HG02840 (cell line): ENCODE measurements around the gene TEX264.

Experiments
- ATAC-seq: cut with Tn5 transposase; IDR thresholded peaks from one replicate; pipeline ENCODE4 v1.9.1; 2021; ENCODE audit warnings: mild to moderate bottlenecking, moderate library complexity, moderate number of reproducible peaks; ENCODE audit not compliant: unreplicated experiment, low FRiP score

The TEX264 gene

GRCh38 chr3:51712511-51712931 lies 41.5 kb downstream of the TEX264 start:
- no peak for ATAC-seq

DNA sequence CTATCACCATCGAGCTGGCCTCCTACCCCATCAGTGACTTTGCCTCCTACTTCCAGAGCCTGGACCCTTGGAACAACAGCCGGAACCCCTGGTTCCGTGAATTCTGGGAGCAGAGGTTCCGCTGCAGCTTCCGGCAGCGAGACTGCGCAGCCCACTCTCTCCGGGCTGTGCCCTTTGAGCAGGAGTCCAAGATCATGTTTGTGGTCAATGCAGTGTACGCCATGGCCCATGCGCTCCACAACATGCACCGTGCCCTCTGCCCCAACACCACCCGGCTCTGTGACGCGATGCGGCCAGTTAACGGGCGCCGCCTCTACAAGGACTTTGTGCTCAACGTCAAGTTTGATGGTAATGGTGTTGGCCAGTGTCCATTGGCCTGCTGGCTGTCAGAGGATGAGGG lies 41.9 kb downstream of the TEX264 start:
- no peak for ATAC-seq

DNA sequence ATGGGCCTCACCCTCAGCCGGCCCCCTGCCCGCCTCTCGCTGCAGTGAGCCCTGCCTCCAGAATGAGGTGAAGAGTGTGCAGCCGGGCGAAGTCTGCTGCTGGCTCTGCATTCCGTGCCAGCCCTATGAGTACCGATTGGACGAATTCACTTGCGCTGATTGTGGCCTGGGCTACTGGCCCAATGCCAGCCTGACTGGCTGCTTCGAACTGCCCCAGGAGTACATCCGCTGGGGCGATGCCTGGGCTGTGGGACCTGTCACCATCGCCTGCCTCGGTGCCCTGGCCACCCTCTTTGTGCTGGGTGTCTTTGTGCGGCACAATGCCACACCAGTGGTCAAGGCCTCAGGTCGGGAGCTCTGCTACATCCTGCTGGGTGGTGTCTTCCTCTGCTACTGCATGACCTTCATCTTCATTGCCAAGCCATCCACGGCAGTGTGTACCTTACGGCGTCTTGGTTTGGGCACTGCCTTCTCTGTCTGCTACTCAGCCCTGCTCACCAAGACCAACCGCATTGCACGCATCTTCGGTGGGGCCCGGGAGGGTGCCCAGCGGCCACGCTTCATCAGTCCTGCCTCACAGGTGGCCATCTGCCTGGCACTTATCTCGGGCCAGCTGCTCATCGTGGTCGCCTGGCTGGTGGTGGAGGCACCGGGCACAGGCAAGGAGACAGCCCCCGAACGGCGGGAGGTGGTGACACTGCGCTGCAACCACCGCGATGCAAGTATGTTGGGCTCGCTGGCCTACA lies 44.4 kb downstream of the TEX264 start:
- no peak for ATAC-seq

DNA sequence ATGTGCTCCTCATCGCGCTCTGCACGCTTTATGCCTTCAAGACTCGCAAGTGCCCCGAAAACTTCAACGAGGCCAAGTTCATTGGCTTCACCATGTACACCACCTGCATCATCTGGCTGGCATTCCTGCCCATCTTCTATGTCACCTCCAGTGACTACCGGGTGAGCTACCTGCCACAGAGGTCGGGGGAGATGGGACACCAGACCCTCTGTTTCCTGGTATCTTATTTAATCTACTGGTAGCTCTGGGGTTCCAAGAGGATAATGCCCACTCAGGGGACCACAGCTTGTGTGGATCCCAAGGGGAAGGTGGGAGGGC lies 44.9 kb downstream of the TEX264 start:
- no peak for ATAC-seq

DNA sequence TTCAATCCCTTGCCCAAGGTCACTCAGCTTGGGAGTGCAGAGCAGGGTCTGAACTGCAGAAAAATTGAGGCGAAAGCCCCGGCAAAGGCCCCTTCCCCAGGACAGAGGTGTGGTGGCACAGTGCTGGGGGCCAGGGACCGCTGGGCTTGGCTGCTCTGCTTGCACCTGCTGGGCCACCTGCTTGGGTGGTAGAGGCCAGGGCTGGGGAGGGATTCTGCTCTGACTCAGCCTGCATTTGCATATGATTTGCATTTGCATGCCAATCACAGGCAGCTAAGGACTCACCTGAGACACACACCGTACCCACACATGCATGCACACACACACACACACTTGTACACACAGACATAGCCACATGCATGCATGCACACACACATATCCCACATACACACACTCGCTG lies 45.8 kb downstream of the TEX264 start:
- no peak for ATAC-seq

DNA sequence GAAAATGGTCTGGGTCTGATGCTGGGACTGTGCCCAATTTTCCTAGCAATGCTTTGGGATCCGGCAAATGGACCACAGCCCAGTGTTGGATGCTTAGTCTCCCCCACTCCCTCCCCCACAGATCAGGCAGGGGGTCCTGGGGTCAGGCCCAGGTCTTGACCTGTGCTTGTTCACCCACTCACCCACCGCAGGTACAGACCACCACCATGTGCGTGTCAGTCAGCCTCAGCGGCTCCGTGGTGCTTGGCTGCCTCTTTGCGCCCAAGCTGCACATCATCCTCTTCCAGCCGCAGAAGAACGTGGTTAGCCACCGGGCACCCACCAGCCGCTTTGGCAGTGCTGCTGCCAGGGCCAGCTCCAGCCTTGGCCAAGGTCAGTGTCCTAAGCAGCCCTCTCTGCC lies 46.4 kb downstream of the TEX264 start:
- no peak for ATAC-seq

DNA sequence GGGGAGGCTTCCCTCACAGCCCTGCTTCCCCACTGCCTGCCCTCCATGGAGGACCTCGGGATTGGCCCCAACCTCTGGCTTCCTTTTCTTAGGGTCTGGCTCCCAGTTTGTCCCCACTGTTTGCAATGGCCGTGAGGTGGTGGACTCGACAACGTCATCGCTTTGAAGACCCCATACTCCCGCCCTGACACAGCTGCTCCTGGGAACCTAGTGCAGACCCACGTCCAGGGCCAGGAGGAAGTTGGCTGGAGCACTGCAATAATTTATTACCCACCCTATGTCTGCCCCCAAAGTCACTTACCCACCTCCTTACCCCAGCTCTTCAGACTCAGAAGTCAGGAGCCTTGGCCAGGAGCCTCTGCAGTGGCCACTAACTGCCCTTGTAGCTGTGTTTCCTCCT lies 46.9 kb downstream of the TEX264 start:
- ATAC-seq, result no peak

DNA sequence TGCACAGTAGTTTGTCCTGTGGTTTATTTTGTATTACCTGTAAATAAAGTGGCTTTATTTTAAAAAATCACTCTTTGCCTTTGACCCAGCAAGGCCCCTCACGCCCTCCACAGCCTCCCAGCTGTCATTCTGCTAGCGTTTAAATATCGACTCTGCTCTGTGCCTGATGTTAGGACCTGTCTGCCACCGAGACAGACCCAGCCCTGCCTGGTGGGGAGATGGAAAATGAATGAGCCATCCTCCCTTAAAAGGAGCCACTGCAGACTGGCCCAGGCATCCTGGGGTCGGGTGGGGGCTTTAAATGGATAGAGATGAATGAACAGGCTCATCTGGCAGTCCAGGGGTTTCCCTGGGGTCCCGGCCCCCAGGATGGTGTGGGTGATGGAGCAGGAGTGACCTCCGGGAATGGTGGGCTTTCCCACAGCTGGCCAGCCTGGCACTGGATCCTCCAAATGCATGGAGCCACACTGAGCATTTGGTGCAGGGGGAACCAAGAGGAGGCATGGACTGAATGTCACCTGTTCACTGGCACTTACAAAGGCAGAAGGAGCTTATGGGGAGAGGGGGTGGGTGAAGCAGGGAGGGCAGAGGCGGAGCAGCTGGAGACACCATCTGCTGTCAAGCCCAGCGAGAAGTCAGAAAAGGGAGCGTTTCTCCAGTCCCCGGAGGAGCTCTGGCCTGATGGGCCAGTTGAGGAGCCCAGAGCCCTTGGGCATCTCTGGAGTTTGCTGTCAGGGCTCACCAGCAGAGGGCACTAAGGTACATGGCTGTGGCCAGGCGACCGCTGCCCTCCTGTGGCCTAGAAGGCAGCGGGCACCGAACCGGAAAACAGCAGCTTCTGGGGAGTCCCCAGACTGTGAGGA lies 47.7 kb downstream of the TEX264 start:
- ATAC-seq, result no peak

- no peak for ATAC-seq
Measured at GRCh38 chr3:51719410-51720025, 48.5 kb downstream of the TEX264 start.

DNA sequence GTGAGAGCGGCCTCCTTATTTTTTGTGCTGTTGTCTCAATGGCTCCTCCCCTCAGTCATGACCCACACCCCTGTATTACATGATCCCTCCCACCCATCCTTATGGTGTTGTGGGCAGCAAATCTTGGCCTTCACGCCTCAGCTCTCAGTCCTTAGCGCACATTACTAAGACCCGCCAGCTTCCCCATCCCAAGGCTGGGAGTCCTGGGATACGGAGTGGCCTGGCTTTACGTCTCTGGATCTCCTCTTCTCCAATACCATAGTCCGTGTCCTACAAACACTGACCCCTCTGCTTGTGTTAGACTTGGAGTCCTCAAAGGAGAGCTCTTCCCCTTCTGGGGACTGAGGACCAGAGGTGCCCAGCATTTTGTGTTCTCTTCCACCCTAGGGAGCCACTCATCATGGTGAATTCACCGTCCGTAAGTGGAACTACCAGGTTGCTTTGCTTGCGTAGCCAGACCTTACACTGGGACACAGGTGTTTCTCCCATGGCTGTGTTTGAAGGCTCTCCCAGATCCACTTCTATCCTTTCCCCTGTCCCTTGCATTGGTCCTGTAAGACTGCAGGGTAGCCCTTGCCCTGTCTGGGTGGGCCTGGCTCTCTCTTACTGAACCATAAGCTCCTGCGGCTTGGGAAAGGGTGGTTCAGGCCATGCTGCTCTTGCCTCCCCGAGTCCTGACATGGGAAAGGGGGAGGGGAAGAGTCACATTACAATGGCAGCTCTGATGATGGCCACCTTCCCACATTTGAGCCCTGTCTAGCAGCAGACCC lies 49.4 kb downstream of the TEX264 start:
- no peak for ATAC-seq

DNA sequence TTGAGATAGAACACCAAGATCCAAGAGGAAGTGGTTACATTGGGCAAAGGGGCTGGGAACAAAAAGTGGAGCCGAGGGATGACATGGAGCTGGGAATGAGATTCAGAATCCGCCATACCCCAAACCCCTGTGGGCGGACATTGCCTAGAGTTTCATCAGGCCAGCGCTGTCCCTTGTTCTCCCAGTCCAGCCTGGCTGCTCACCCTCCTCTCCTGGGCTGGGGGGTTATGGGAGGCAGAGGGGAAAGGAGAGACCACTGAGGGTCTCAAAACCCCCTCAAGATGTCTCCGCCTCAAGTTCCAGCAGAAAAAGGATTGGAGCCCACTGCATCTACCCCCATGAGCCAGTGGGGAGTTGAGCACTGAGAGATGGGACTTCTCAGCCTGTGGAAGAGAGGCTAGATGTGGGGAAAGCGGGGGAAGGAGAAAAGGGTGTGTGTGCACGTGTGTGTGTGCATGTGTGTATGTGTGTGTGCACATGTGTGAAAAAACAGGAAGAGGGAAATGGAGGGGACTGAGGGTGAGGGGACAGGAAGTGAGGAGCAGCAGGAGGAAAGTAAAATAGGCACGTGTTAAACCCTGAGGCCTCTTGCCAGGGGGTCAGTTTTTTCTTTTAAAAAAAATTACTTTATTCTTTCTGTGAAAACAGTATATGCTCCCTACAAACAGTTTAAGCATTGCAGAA lies 50.2 kb downstream of the TEX264 start:
- no peak for ATAC-seq

DNA sequence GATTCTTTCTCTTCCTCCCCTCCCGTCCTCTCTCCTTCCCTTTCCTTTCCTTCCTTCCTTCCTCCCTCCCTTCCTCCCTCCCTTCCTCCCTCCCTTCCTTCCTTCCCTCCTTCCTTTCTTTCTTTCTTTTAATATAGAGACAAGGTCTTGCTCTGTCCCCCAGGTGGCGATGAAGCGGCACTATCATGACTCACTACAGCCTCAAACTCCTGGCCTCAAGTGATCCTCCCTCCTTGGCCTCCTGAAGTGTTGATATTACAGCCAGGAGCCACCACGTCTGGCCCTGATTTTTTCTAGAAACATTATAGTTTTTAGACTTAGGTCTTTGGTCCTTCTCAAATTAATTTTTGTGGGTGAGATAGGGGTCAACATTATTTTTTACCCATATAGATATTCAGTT lies 51.3 kb downstream of the TEX264 start:
- no peak for ATAC-seq

GRCh38 chr3:51727500-51727899 lies 56.4 kb downstream of the TEX264 start:
- no peak for ATAC-seq

- ATAC-seq, result no peak
Measured at GRCh38 chr3:51729042-51729633, 58.1 kb downstream of the TEX264 start.

- ATAC-seq, result no peak
Measured at GRCh38 chr3:51733859-51734571, 63.0 kb downstream of the TEX264 start.

GRCh38 chr3:51734572-51734907 lies 63.5 kb downstream of the TEX264 start:
- ATAC-seq, result no peak

GRCh38 chr3:51735039-51735438 lies 64.0 kb downstream of the TEX264 start:
- no peak for ATAC-seq

DNA sequence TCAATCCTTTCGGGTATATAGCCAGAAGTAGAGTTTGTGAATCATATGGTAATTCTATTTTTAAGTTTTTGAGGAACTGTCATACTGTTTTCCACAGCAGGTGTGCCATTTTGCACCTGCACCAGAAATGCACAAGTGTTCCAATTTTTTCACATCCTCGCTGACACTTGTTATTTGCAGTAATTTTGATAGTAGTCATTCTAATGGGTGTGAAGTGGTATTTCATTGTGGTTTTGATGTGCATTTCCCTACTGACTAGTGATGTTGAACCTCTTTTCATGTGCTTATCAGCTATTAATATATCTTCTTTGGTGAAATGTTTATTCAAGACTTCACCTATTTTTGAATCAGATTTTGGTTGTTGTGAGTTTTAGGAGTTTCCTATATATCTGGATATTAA lies 64.9 kb downstream of the TEX264 start:
- ATAC-seq, result no peak

GRCh38 chr3:51739110-51739509 lies 68.1 kb downstream of the TEX264 start:
- no peak for ATAC-seq
